Epithelial cell of esophagus (primary cell): ENCODE measurements around the gene UBE2U.

ENCODE experiments used
- DNase-seq: peaks from one replicate; pipeline ENCODE4 v3.0.0; 2010; ENCODE audit warnings: low read depth
- H3K4me3 ChIP-seq: 2 replicates; pipeline ENCODE4 v1.5.1; 2011; ENCODE audit warnings: mild to moderate bottlenecking, low read length, control low read depth
- TF ChIP-seq, protein P1 (sequence below): IDR thresholded peaks from 2 replicates; pipeline ENCODE4 v1.5.1; 2011; ENCODE audit warnings: low read depth, mild to moderate bottlenecking, low read length, control low read depth, inconsistent platforms; ENCODE audit not compliant: insufficient read depth; ENCODE audit errors: missing control alignments

UBE2U gene

GRCh38 chr1:64291931-64292330 is 88.5 kb downstream of the UBE2U start:
- H3K4me3 ChIP-seq = no peak overlapping the region
- TF ChIP-seq, protein P1, sequence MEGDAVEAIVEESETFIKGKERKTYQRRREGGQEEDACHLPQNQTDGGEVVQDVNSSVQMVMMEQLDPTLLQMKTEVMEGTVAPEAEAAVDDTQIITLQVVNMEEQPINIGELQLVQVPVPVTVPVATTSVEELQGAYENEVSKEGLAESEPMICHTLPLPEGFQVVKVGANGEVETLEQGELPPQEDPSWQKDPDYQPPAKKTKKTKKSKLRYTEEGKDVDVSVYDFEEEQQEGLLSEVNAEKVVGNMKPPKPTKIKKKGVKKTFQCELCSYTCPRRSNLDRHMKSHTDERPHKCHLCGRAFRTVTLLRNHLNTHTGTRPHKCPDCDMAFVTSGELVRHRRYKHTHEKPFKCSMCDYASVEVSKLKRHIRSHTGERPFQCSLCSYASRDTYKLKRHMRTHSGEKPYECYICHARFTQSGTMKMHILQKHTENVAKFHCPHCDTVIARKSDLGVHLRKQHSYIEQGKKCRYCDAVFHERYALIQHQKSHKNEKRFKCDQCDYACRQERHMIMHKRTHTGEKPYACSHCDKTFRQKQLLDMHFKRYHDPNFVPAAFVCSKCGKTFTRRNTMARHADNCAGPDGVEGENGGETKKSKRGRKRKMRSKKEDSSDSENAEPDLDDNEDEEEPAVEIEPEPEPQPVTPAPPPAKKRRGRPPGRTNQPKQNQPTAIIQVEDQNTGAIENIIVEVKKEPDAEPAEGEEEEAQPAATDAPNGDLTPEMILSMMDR = no peak
- DNase-seq = no peak

- peak; percentile 74 for DNase-seq
- TF ChIP-seq, protein P1 = no peak
- no peak overlapping the region for H3K4me3 ChIP-seq
Observed at GRCh38 chr1:64292399-64292798, 89.0 kb downstream of the UBE2U start.

- peak; percentile 57 for DNase-seq
- TF ChIP-seq, protein P1 = no peak
- H3K4me3 ChIP-seq = no peak overlapping the region
Observed at GRCh38 chr1:64293820-64294219, 90.4 kb downstream of the UBE2U start.

DNA sequence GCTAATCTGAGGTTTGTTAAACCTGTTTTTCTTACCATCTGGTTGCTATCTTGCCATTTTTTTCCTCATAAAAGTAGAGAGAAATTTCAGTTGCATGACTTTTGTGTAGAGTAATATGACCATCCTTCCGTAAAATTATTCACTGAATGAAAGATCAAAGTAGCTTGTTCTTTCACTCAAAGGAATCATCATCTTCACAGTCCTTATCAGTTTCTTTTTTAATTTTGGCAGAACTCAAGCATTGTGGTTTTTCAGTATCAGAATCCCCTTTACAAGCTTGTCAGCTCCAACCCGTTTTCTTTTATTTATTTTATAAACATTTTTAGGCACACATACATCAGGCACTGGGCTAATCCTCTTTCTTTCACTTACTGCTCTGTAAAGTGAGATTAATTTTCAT is 91.7 kb downstream of the UBE2U start:
- H3K4me3 ChIP-seq = no peak overlapping the region
- TF ChIP-seq, protein P1 = no peak
- no peak for DNase-seq

- TF ChIP-seq, protein P1 = no peak
Observed at GRCh38 chr1:64295561-64295960, 92.1 kb downstream of the UBE2U start.

DNA sequence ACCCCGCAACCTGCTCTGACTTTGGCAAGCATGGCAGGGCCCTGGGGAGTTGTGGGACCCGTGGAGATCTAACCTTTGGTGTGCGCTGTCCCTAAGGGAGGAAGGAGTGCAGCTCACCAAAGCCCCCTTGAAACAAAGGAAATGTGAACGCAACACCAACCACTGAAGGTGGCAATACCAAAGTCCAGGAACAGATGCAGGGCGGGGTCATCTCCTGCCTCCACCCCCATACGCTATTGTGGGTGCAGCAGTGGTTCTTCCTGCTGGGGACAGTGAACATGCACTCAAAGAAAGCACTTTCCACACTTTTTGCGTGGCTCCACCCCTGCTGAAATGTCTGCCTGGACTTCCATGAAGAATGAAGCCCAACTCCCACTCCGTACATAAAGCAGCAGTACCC is 93.0 kb downstream of the UBE2U start:
- TF ChIP-seq, protein P1 = no peak
- H3K4me3 ChIP-seq = no peak overlapping the region
- DNase-seq = no peak

More at GRCh38 chr1:64295561-64295960, 92.1 kb downstream of the UBE2U start:
- no peak overlapping the region for H3K4me3 ChIP-seq
- DNase-seq = no peak

DNA sequence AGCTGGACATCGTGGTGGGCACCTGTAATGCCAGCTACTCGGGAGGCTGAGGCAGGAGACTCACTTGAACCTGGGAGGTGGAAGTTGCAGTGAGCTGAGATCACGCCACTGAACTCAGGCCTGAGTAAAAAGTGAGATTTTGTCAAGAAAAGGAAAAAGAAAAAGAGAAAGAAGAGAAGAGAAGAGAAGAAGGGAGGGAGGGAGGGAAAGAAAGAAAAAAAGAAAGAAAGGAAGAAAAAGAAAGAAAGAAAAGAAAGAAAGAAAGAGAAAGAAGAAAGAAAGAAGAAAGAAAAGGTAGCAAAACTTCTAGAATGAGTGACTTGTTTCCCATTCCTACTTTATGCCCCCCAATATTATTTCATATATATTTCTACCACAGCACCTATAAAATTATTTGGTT is 98.8 kb downstream of the UBE2U start:
- no peak for DNase-seq
- TF ChIP-seq, protein P1 = no peak
- H3K4me3 ChIP-seq = no peak overlapping the region
